Vagina (tissue), 2 donors: ENCODE data around the gene CPPED1.

Experiments used
- POLR2A ChIP-seq, 2 donors: fragments of 450-650 bp; IDR thresholded peaks; one replicate each; pipeline ENCODE4 v1.6.1; 2017; ENCODE audit warnings: antibody characterized with exemption in 2 of 2, mild to moderate bottlenecking in 2 of 2, moderate library complexity in 2 of 2
- POLR2AphosphoS5 ChIP-seq, 2 donors: sonication (generic); formaldehyde crosslinking; IDR thresholded peaks; one replicate each; pipeline ENCODE4 v1.9.0; 2017; ENCODE audit warnings: antibody characterized with exemption in 2 of 2, mild to moderate bottlenecking in 2 of 2, low read depth in 1 of 2; ENCODE audit not compliant: insufficient read depth in 1 of 2
- TF ChIP-seq, protein P1 (sequence below), 3 experiments: fragments of 450-650 bp in 2 of 3; fragments of 200-600 bp in 1 of 3; sonication (generic) in 1 of 3; IDR thresholded peaks; one replicate each; pipeline ENCODE4 v1.5.1; 2017 to 2019; ENCODE audit warnings: antibody characterized with exemption in 3 of 3, mild to moderate bottlenecking in 2 of 3, moderate library complexity in 2 of 3

DNA sequence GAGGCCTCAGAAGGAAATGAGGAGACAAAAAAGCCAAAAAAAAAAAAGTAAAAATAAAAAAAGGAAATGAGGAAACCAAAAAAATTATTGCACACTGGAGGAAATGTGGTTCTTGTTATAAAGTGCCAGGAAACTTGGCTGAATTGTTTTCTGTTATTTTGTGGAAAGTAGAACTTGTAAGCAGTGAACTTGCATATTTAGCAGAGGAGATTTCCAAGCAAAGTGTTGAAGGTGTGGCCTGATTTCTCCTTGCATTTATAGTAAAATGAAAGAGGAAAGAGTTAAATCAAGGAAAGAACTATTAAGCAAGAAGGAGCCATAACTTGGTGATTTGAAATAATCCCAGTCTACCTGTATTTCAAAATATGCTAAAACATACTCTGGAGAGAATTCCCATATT, 34.1 kb upstream of the CPPED1 start:
- TF ChIP-seq, protein P1, sequence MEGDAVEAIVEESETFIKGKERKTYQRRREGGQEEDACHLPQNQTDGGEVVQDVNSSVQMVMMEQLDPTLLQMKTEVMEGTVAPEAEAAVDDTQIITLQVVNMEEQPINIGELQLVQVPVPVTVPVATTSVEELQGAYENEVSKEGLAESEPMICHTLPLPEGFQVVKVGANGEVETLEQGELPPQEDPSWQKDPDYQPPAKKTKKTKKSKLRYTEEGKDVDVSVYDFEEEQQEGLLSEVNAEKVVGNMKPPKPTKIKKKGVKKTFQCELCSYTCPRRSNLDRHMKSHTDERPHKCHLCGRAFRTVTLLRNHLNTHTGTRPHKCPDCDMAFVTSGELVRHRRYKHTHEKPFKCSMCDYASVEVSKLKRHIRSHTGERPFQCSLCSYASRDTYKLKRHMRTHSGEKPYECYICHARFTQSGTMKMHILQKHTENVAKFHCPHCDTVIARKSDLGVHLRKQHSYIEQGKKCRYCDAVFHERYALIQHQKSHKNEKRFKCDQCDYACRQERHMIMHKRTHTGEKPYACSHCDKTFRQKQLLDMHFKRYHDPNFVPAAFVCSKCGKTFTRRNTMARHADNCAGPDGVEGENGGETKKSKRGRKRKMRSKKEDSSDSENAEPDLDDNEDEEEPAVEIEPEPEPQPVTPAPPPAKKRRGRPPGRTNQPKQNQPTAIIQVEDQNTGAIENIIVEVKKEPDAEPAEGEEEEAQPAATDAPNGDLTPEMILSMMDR (IDR thresholded peaks at IDR 0.05): no peak
- TF ChIP-seq POLR2A (IDR thresholded peaks at IDR 0.05) (no peak), POLR2AphosphoS5 (IDR thresholded peaks at IDR 0.05; ENCODE audit: insufficient read depth in 1 of 2, low read depth in 1 of 2) (no peak)
